Measurements from ENCODE around the gene CPNE5. TPM values are rescaled to one million over a fixed set of nuclear protein-coding genes. Genes with fewer than 3 reads are reported as not detected.

Gene CPNE5
- total and polyA plus RNA-seq, 2 of the 4 experiments (the other 2 are of a cell fraction), result 0.07 TPM; not detected in 1

GRCh38 chr6:36757943-36758508 lies 81.2 kb downstream of the CPNE5 start:
- Histone ChIP-seq H3K23ac (ENCODE audit: low read depth, low read length) (no peak overlapping the region), H3K4me2 (ENCODE audit: low read depth, low read length) (no peak overlapping the region), H3K4ac (ENCODE audit: low read depth, low read length) (no peak overlapping the region), H3K14ac (replicated peaks; ENCODE audit: low read depth, low read length) (no peak overlapping the region), H4K5ac (ENCODE audit: low read depth, low read length) (no peak overlapping the region), H3K36me3 (ENCODE audit: control insufficient read depth, insufficient read depth, low read length) (no peaks in the 10 kb centered on the region), H2BK120ac (ENCODE audit: low read depth, low read length) (no peak overlapping the region), H4K8ac (ENCODE audit: low read depth in 2 of 2, low read length in 2 of 2) (no peak overlapping the region), H2AFZ (replicated peaks; ENCODE audit: low read length, poor library complexity) (no peak overlapping the region), H3K4me3 (ENCODE audit: insufficient read depth, low read depth, low read length) (no peak overlapping the region), H2AK5ac (ENCODE audit: low read depth, low read length) (no peak overlapping the region), H2BK20ac (ENCODE audit: low read depth, low read length) (no peak overlapping the region), H3K9me3 (ENCODE audit: control insufficient read depth, insufficient read depth, low read length) (no peaks in the 10 kb centered on the region), H3K4me1 (ENCODE audit: control insufficient read depth, insufficient read depth, low read length) (no peaks in the 10 kb centered on the region), H3K9me1 (ENCODE audit: insufficient read depth, low read length) (0 out of 2 replicates have a peak, but pooled peaks cover 1% of the 10 kb centered on the region), H2BK15ac (ENCODE audit: low read depth, low read length) (no peak overlapping the region), H3K9ac (ENCODE audit: low read depth, low read length) (no peak overlapping the region), H2AK9ac (replicated peaks; ENCODE audit: low read depth, low read length, poor library complexity) (no peak overlapping the region), H3K79me1 (ENCODE audit: low read depth in 1 of 2, low read length in 2 of 2) (no peaks in the 10 kb centered on the region), H3K27ac (ENCODE audit: insufficient read depth, low read length) (no peak overlapping the region), H3K56ac (ENCODE audit: extremely low read depth, insufficient read depth, low read length) (no peak overlapping the region), H2BK5ac (ENCODE audit: low read depth, low read length, poor library complexity, severe bottlenecking) (no peak overlapping the region), H3K18ac (ENCODE audit: low read depth, low read length) (no peak overlapping the region), H3K27me3 (ENCODE audit: control insufficient read depth, insufficient read depth, low read length) (peaks cover 18% of the 10 kb centered on the region), H4K20me1 (ENCODE audit: insufficient read depth, low read length) (no peaks in the 10 kb centered on the region), H4K91ac (ENCODE audit: insufficient read depth, low read depth, low read length) (no peak overlapping the region)
- ATAC-seq (ENCODE audit: low read depth) (no peak), DNase-seq (no peak)
- no TSS peak for BruUV-seq (replicated peaks)
- ChIA-PET CTCF (interaction anchor here (1.4 to 2.0 kb wide), 2 partner anchors 143 to 260 kb away, joined by 6 to 9 read pairs; no protein-coding TSS in a partner anchor), POLR2A (ENCODE audit: unreplicated experiment) (no interaction called here)
- WGBS, 2 experiments (ENCODE audit: extremely low coverage in 2 of 2, insufficient read length in 1 of 2), result no CpG with 5 or more reads among the region's 6 CpGs
- intact Hi-C loops (cut with micrococcal nuclease), result loop anchor here (2.0 kb wide), 2 partner anchors 77 to 135 kb away; no protein-coding TSS in a partner anchor
- dilution Hi-C loops (cut with HindIII; ENCODE audit: low sequenced_read_pairs, unreplicated experiment), result no loop called here
- TF ChIP-seq, protein P1, sequence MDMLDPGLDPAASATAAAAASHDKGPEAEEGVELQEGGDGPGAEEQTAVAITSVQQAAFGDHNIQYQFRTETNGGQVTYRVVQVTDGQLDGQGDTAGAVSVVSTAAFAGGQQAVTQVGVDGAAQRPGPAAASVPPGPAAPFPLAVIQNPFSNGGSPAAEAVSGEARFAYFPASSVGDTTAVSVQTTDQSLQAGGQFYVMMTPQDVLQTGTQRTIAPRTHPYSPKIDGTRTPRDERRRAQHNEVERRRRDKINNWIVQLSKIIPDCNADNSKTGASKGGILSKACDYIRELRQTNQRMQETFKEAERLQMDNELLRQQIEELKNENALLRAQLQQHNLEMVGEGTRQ (IDR thresholded peaks at IDR 0.05; ENCODE audit: low read depth, low read length), result no peak
- no peak for TF ChIP-seq POLR2A (IDR thresholded peaks at IDR 0.05; ENCODE audit: low read depth, low read length)
- no peak for TF ChIP-seq BHLHE40 (IDR thresholded peaks at IDR 0.05; ENCODE audit: low read depth, low read length)
- TF ChIP-seq FOS (IDR thresholded peaks at IDR 0.05; ENCODE audit: low read depth, low read length), result no peak
- TF ChIP-seq MAFK (IDR thresholded peaks at IDR 0.05; ENCODE audit: low read depth, low read length), result no peak
- TF ChIP-seq RCOR1 (IDR thresholded peaks at IDR 0.05; ENCODE audit: insufficient replicate concordance, low read length), result no peak
- TF ChIP-seq, protein P2, sequence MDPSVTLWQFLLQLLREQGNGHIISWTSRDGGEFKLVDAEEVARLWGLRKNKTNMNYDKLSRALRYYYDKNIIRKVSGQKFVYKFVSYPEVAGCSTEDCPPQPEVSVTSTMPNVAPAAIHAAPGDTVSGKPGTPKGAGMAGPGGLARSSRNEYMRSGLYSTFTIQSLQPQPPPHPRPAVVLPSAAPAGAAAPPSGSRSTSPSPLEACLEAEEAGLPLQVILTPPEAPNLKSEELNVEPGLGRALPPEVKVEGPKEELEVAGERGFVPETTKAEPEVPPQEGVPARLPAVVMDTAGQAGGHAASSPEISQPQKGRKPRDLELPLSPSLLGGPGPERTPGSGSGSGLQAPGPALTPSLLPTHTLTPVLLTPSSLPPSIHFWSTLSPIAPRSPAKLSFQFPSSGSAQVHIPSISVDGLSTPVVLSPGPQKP (IDR thresholded peaks at IDR 0.05; ENCODE audit: borderline replicate concordance, low read depth, low read length), result no peak
- TF ChIP-seq, protein P3, sequence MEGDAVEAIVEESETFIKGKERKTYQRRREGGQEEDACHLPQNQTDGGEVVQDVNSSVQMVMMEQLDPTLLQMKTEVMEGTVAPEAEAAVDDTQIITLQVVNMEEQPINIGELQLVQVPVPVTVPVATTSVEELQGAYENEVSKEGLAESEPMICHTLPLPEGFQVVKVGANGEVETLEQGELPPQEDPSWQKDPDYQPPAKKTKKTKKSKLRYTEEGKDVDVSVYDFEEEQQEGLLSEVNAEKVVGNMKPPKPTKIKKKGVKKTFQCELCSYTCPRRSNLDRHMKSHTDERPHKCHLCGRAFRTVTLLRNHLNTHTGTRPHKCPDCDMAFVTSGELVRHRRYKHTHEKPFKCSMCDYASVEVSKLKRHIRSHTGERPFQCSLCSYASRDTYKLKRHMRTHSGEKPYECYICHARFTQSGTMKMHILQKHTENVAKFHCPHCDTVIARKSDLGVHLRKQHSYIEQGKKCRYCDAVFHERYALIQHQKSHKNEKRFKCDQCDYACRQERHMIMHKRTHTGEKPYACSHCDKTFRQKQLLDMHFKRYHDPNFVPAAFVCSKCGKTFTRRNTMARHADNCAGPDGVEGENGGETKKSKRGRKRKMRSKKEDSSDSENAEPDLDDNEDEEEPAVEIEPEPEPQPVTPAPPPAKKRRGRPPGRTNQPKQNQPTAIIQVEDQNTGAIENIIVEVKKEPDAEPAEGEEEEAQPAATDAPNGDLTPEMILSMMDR (conservative IDR thresholded peaks at IDR 0.05; ENCODE audit: low read depth, low read length), result no peak
- no peak for TF ChIP-seq RFX5 (IDR thresholded peaks at IDR 0.05; ENCODE audit: low read depth, low read length)
- TF ChIP-seq CHD1 (IDR thresholded peaks at IDR 0.05; ENCODE audit: low read depth, low read length), result no peak
- TF ChIP-seq SMC3 (IDR thresholded peaks at IDR 0.05; ENCODE audit: low read depth, low read length), result no peak
- TF ChIP-seq MAZ (IDR thresholded peaks at IDR 0.05; ENCODE audit: borderline replicate concordance, low read depth, low read length), result no peak
- TF ChIP-seq RAD21 (IDR thresholded peaks at IDR 0.05; ENCODE audit: low read length), result no peak
- TF ChIP-seq CEBPB (IDR thresholded peaks at IDR 0.05; ENCODE audit: low read depth, low read length), result no peak
- TF ChIP-seq NFE2L2 (IDR thresholded peaks at IDR 0.05; ENCODE audit: low read depth, low read length), result no peak
- TF ChIP-seq MXI1 (IDR thresholded peaks at IDR 0.05; ENCODE audit: borderline replicate concordance, low read depth, low read length), result no peak
- in situ Hi-C loops (cut with MboI; ENCODE audit: low sequenced_read_pairs), result loop anchor here (5.0 kb wide), 1 partner anchor 136 kb away; no protein-coding TSS in a partner anchor
